NCI-H2107 (cell line): ENCODE data around the gene CMTM5.
"Not testable (repeated sequence)": the region's sequence is repeated elsewhere in the genome, so short reads cannot be mapped to it uniquely, and the experiment has no call there.

Source experiments
- DNase-seq: peaks from one replicate; lab custom pipeline; 2025; lab: John Stamatoyannopoulos, UW

The CMTM5 gene

GRCh38 chr14:23399136-23399535 is 22.3 kb downstream of the CMTM5 start:
- DNase-seq: no peak

- DNase-seq: no peak
Observed at GRCh38 chr14:23399591-23399990, 22.7 kb downstream of the CMTM5 start.

- not testable (repeated sequence) for DNase-seq
Observed at GRCh38 chr14:23400496-23401149, 23.8 kb downstream of the CMTM5 start.

DNA sequence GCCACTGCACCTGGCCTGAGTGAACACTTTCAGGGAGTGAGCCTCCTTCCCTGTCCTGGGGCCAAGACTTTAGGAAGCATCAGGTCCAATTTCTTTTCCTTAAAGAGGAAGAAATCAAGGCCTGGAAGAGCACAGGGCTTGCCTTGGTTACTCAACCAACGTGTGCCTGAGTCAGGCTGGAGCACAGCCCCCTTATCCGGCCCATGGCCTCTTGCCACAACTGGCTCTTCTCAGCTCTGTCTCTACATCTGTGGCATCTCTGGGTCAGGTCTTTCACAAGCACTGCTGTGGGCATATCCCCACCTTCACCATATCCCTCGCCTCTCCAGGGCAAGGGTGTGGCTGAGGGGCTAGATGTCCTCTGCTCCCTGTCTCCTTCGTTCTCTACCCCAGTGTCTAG is 24.4 kb downstream of the CMTM5 start:
- DNase-seq: no peak

DNA sequence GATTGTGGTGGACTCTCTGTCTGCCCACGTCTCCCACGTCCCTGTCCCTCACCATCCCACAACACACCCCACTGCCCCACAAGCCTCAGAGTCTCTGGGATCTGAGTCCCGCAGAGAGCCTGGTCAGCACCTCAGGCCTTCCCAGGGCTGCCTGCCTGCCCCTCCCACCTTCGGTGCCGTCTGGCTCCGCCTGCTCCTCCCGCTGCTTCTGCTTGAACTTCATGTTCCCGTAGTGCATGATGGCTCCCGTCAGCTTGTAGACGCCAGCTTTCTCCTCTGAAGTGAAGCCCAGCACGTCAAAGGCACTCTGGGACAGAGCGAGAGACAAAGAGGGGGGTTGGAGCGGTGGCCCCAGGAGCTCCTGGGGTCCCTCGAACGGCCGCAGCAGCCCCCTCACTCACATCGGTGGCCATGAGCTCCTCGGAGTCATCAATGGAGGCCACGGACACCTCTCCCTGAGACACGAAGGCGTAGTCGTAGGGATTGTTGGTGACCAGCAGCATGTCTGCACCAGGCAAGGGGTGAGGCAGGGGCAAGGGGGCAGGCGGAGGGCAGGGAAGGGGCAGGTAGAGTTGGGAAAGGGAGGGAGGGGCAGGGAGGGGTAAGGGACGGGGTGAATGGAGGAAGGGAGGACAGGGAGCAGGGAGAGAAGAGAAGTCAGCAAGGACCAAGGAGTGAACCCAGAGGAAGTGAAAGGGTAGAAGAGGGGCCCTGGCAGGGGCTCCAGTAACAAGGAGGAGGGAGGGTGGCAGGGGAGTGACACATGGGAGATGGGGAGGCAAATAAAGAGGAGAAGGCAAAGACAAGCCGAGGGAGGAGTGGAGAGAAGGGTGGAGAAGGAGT is 25.7 kb downstream of the CMTM5 start:
- no peak for DNase-seq

DNA sequence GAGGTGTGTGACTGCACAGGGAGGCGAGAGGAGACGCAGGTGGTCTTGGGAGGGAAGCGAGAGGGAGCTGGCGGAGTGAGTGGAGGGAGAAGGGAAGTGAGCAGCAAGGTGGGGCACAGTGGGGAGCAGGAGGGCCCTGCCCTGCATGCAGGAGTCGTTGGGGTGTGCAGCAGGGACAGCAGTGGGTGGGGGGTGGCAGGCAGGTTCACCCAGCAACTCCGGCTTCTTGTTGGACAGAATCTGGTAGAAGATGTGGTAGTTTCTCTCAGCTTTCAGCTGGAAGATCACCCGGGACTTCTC is 26.2 kb downstream of the CMTM5 start:
- no peak for DNase-seq

DNA sequence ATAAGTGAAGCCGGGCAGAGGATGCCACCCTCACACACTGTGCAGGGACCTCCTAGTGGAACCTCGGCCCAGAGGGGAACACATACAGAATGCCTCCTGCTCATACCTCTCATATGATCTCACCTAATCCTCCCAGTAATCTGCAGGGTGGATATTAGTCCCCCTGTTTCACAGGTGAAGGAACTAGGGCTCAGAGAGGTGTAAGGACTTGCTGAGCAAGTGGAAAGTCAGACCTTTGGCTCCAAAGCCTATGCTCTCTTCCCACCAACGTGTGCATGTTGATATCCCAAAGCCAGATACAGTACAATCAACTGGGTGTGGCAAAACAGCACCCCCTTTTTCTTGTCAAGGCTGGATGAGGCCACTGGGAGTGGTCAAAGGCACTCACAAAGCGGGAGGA is 27.1 kb downstream of the CMTM5 start:
- no peak for DNase-seq

DNA sequence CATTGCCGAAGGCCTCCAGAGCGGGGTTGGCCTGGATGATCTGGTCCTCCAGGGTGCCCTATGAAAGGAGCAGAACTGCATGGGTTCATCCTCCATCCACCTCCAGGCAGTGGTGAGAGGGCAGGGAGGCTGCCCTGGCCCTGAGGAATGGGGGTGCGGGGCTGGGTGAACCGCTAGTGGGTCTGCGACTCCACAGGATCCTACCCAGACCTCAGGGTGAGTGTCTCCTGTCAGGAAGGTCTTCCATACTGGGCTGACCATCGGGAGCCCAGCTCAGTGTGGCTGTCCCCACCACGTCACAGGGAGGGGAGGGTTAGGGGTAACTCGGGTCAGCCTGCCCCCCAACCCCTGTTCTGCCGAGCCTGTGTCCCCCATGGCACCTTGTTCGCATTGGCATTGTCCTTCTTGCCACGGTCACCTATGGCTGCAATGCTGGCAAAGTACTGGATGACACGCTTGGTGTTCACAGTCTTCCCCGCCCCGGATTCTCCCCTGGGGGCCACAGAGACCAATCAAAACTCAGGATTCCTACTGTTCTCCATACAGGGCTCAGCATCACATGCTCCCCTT is 27.6 kb downstream of the CMTM5 start:
- DNase-seq: no peak

GRCh38 chr14:23405096-23405495 is 28.2 kb downstream of the CMTM5 start:
- no peak for DNase-seq

DNA sequence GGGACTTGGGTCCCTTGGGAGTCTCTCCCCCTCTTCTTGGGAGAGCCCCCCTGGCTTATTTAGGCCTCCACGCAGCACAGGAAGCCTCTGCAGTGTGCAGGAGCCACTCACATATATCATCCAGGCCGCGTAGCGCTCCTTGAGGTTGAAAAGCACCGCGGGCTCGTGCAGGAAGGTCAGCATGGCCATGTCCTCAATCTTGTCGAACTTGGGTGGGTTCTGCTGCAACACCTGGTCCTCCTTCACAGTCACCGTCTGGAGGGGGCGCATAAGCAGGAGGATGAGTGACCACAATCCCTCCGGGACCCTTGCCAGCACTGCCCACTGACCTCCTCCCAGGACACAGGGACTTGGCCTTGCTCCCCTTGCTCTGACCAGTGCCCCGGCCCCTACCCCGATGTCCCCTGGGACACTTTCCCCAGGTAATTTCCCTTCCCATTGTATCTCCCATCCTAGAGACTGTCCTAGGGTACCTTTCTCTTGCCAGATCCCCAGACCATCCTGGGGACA is 28.7 kb downstream of the CMTM5 start:
- DNase-seq: no peak

DNA sequence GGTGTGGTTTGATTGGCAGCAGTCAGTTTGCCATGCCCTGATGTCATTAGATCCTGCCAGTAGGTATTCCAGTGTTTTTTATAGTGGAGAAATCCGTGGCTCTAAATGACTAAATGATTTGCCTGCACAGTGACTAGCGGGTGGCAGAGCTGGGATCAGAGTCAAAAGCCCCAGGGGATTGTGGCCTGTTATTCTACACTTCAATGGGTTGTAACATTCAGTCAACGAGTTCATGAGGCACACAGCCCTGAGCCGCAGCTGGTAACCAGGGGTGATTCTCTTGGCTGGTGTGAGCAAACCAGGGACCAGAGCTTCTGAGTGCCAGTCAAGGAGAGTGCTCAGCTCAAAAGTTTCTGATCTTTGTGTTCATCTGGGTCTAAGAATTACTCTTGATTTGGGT is 29.4 kb downstream of the CMTM5 start:
- DNase-seq: peak; percentile 96

- no peak for DNase-seq
Observed at GRCh38 chr14:23406725-23407355, 30.0 kb downstream of the CMTM5 start.

GRCh38 chr14:23407516-23408306 is 30.9 kb downstream of the CMTM5 start, which contains the start of gene MYH6:
Gene MYH6, minus strand, starts transcription at chr14:23408273. Its CDS starts 1,050 bp downstream, at chr14:23407223.
- DNase-seq: no peak

- no peak for DNase-seq
Observed at GRCh38 chr14:23408307-23408630, 31.4 kb downstream of the CMTM5 start.

- DNase-seq: no peak
Observed at GRCh38 chr14:23409475-23409874, 32.6 kb downstream of the CMTM5 start.

GRCh38 chr14:23409966-23410635 is 33.3 kb downstream of the CMTM5 start:
- no peak for DNase-seq

- no peak for DNase-seq
Observed at GRCh38 chr14:23411563-23412525, 35.0 kb downstream of the CMTM5 start.

DNA sequence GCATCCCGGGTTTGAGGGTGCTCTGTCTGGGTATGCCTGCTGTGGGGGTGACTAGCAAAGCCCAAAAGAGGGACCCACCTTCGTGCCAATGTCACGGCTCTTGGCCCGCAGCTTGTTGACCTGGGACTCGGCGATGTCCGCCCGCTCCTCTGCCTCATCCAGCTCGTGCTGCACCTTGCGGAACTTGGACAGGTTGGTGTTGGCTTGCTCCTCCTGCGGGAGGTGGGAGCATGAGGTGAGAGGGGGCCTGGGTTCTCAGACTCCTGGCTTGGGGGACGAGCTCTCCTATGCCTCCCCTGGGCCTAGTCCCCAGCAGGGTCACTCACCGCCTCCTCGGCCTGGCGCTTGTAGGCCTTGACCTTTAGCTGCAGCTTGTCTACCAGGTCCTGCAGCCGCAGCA is 36.8 kb downstream of the CMTM5 start:
- DNase-seq: no peak

DNA sequence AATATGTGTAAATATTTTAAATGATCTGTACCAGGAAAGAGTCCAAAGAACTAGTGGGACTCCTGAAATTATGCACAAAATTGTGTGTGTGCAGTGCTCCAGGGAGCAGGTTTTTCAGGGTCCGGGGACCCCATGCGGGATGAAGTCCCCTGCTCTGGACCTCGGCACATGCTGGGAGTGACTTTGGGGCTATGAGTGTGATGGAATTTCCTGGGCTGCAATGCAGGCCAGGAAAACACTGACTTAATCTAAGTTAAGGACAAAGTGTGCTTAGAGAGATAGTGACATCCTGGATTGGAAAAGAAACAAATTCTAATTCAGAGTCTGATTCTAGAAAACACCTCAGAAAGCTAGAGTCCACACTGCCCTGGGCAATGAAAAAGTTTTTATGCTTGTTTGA is 37.4 kb downstream of the CMTM5 start:
- no peak for DNase-seq
